Stimulated activated CD8-positive, alpha-beta memory T cell treated with anti-CD3 and anti-CD28 coated beads, Interleukin-7, amount 100 ng/mL, for 4 hours (primary cell): ENCODE measurements around the gene ATXN2.
"Not testable (repeated sequence)": the region's sequence is repeated elsewhere in the genome, so short reads cannot be mapped to it uniquely, and the experiment has no call there.

Source experiments
- DNase-seq, 2 donors: peaks; one replicate each; pipeline ENCODE4 v3.0.0-alpha.2; 2020; ENCODE audit warnings: low read depth in 2 of 2

ATXN2 gene

GRCh38 chr12:111574797-111575443 is 24.2 kb downstream of the ATXN2 start:
- DNase-seq: no peak

GRCh38 chr12:111573476-111573875 is 25.6 kb downstream of the ATXN2 start:
- no peak for DNase-seq

GRCh38 chr12:111570084-111570961 is 28.8 kb downstream of the ATXN2 start:
- DNase-seq: no peak

- no peak for DNase-seq
These were observed 29.6 kb downstream of the ATXN2 start for GRCh38 chr12:111569363-111570083.

GRCh38 chr12:111560844-111561243 is 38.3 kb downstream of the ATXN2 start:
- DNase-seq: not testable (repeated sequence)

- no peak for DNase-seq
These were observed 41.1 kb downstream of the ATXN2 start for GRCh38 chr12:111558107-111558376.

- no peak for DNase-seq
These were observed 41.6 kb downstream of the ATXN2 start for GRCh38 chr12:111557271-111558106.

- no peak for DNase-seq
These were observed 42.4 kb downstream of the ATXN2 start for GRCh38 chr12:111556676-111557075.

- DNase-seq: not testable (repeated sequence)
These were observed 43.8 kb downstream of the ATXN2 start for GRCh38 chr12:111555313-111555712.

- DNase-seq: no peak
These were observed 52.2 kb downstream of the ATXN2 start for GRCh38 chr12:111546758-111547383.

GRCh38 chr12:111546171-111546570 is 52.9 kb downstream of the ATXN2 start:
- no peak for DNase-seq

- no peak for DNase-seq
These were observed 55.1 kb downstream of the ATXN2 start for GRCh38 chr12:111544032-111544431.

- no peak for DNase-seq
These were observed 66.4 kb downstream of the ATXN2 start for GRCh38 chr12:111532751-111533150.

GRCh38 chr12:111529424-111530368 is 69.4 kb downstream of the ATXN2 start:
- DNase-seq: peak; percentile 26 to 46

- DNase-seq: no peak
These were observed 75.4 kb downstream of the ATXN2 start for GRCh38 chr12:111523587-111524167.

- no peak for DNase-seq
These were observed 77.3 kb downstream of the ATXN2 start for GRCh38 chr12:111521801-111522200.

- no peak for DNase-seq
These were observed 79.2 kb downstream of the ATXN2 start for GRCh38 chr12:111519937-111520336.

GRCh38 chr12:111519083-111519482 is 80.0 kb downstream of the ATXN2 start:
- DNase-seq: no peak

- not testable (repeated sequence) for DNase-seq
These were observed 91.4 kb downstream of the ATXN2 start for GRCh38 chr12:111507719-111508118.

GRCh38 chr12:111507258-111507657 is 91.9 kb downstream of the ATXN2 start:
- not testable (repeated sequence) for DNase-seq
